8988T (cell line): ENCODE measurements around the gene HJV.

Experiments used
- DNase-seq: peaks from one replicate; pipeline ENCODE4 v3.0.0; 2011

Gene HJV

GRCh38 chr1:145992958-145993617, 28.4 kb downstream of the HJV start:
- no peak for DNase-seq

DNA sequence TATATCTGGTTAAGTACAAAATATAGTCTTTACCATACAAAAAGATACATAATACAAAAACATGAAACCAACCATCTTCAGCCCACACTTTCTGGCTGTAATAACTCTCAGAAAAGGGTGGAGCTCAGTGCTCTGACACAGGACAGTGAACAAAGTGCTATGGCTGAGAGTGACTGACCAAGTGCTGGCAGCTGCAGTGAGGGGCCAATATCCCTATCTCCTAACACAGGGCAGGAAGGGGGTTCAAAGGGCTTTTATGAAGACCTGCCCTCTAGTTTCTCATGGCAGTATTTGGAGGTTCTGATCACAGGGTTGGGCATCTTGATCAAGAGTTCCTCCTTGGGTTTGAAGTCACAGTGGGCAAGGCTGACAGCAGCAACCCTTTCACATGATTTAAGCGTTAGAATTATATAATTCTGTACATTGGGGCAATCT, 29.0 kb downstream of the HJV start:
- no peak for DNase-seq

GRCh38 chr1:145991735-145992412, 29.7 kb downstream of the HJV start:
- no peak for DNase-seq

DNA sequence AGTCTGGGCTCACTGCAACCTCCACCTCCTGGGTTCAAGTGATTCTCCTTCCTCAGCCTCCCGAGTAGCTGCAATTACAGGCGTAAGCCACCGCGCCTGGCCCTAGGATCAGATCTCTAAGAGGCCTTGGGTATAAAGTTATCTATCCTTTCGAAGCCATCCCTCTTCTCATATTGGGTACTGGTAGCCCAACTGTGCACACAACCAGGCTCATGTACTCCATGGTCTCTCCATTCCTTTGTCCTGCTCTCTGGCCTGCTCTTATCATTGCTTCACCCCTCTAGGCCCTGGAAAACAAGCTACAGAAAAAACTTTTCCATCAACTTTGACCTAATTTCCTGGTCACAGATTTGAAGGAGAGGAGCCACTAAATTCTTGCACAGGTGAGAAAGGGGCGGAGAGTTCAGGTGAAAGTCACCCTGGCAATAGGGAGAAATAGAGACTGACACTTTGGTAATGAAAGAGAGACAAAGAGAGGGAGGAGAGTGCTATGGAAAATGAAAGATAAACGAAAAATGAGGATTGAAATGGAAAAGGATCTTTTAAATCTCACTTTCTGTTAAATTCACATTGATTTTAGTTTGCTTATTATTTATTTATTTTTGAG, 31.2 kb downstream of the HJV start:
- DNase-seq, result no peak

DNA sequence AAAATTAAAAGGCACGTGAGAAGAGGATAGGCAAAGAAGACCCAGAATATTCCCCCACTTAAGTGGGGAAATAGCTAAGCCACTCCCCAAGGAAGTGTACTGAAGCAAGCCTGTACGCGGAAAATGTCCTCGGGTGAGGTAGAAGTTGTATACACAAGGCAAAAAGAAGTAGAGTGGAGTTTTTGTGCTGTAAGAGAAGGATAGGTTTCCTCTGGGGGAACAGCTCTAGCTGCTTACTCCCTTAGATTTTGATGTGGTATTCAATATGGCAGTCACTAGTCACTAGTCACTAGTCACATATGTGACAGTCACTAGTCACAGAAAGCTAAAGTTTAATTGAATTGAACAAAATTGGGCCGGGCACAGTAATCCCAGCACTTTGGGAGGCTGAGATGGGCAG, 32.8 kb downstream of the HJV start:
- no peak for DNase-seq

- no peak for DNase-seq
Measured at GRCh38 chr1:145987926-145988325, 33.6 kb downstream of the HJV start.

DNA sequence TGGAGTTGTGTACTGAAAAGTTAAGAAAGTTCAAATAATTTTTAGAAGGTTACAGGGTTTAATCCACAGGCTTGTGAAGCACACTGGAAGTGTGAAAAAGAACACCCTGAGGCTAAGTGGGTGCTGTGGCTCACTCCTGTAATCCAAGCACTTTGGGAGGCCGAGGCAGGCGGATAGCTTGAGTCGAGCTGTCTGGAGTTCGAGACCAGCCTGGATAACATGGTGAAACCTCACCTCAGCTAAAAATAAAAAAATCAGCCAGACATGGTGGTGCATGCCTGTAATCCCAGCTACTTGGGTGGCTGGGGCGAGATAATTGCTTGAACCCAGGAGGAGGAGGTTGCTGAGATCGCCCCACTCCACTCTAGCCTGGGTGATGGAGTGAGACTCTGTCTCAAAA, 35.0 kb downstream of the HJV start:
- no peak for DNase-seq

- DNase-seq, result no peak
Measured at GRCh38 chr1:145985502-145986439, 35.8 kb downstream of the HJV start.

- DNase-seq, result no peak
Measured at GRCh38 chr1:145985129-145985501, 36.4 kb downstream of the HJV start.

GRCh38 chr1:145983960-145984830, 37.3 kb downstream of the HJV start:
- DNase-seq, result no peak

- DNase-seq, result no peak
Measured at GRCh38 chr1:145983206-145983675, 38.3 kb downstream of the HJV start.

GRCh38 chr1:145982010-145982723, 39.4 kb downstream of the HJV start:
- DNase-seq, result no peak

DNA sequence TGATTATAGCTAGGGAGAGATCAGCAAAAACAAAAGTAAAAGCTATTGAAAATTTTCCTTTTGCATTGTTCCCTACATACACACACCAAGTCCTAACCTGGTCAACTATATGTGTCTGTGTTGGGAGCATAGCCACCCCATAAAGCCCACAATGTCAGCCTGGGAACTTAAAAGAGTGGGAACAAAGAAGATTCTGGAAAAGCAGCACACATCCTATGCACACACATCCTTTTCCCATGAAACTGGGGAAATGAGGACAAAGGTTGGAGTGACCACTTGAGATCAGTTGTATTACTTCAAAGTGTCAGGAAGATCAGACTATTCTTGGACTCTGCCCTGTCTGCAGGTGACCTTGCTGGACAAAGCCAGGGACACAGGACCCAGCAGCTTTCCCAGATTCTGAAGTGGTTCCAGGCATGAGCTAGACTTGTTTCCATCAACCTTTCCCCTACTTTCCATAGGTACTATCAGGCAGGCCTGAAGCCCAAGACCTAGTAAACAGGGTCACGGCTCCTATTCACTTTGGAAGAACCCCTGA, 41.0 kb downstream of the HJV start:
- no peak for DNase-seq

- DNase-seq, result no peak
Measured at GRCh38 chr1:145979746-145980456, 41.6 kb downstream of the HJV start.

GRCh38 chr1:145978854-145979745, 42.4 kb downstream of the HJV start:
- DNase-seq, result no peak

- no peak for DNase-seq
Measured at GRCh38 chr1:145978471-145978853, 43.1 kb downstream of the HJV start.

DNA sequence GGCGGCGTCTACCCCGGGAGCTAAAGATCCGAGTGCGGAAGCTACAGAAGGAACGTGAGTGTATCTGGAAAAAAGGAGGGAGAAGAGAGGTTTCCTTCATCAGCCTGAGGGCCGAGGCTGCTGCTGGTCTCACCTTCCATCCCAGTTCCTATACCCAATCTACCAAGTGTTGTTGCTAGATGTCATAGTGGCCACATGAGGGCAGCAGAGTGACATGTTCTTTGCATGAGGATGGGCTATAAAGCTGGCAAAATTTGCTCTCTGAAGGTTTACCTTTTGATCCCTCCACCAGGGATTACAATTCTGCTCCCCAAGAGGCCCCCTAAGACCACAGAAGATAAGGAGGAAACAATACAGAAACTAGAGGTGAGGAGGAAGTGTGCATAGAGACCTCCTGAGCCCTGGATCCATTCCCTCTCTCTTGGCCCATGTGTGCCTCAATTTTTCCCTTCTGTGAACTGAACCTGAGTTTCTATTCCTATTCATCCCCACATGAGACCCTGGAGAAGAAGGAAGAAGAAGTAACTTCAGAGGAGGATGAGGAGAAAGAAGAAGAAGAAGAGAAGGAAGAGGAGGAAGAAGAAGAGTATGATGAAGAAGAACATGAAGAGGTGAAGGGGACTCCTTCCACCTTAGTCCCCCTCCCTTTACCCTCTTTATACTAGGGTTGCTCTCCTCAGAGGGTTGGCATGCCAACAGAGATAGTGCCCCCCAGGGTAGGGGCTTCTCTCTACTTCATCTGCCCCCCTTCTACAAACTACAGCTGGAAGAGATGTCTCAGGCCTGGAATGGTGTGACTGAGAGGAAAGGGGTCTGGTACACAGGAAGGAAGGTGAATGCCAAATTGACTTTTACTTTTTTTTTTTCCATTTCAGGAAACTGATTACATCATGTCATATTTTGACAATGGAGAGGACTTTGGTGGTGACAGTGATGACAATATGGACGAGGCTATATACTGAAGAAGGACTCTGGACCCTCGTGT, 43.8 kb downstream of the HJV start:
- peak; percentile 44 for DNase-seq

GRCh38 chr1:145977016-145977415, 44.5 kb downstream of the HJV start:
- DNase-seq, result no peak
